HEK293 (cell line): ENCODE results near the gene KANSL1L.

Experiments
- ZNF155 ChIP-seq: fragments of 450-650 bp; formaldehyde crosslinking; IDR thresholded peaks from 2 replicates; pipeline ENCODE4 v1.5.1; 2016; ENCODE audit warnings: missing biosample characterization, missing genetic modification characterization
- ZNF24 ChIP-seq: fragments of 450-650 bp; formaldehyde crosslinking; IDR thresholded peaks from 2 replicates; pipeline ENCODE4 v1.5.1; 2016; ENCODE audit warnings: missing biosample characterization, missing genetic modification characterization
- TF ChIP-seq, protein P1 (sequence below): fragments of 450-650 bp; formaldehyde crosslinking; IDR thresholded peaks from 2 replicates; pipeline ENCODE4 v1.5.1; 2016; ENCODE audit warnings: missing biosample characterization, missing genetic modification characterization
- TF ChIP-seq, protein P2 (sequence below): fragments of 450-650 bp; formaldehyde crosslinking; conservative IDR thresholded peaks from 2 replicates; pipeline ENCODE4 v1.5.1; 2016; ENCODE audit warnings: low read depth, missing biosample characterization, missing genetic modification characterization

GRCh38 chr2:210049831-210050230, 121.4 kb downstream of the KANSL1L start:
- TF ChIP-seq, protein P1, sequence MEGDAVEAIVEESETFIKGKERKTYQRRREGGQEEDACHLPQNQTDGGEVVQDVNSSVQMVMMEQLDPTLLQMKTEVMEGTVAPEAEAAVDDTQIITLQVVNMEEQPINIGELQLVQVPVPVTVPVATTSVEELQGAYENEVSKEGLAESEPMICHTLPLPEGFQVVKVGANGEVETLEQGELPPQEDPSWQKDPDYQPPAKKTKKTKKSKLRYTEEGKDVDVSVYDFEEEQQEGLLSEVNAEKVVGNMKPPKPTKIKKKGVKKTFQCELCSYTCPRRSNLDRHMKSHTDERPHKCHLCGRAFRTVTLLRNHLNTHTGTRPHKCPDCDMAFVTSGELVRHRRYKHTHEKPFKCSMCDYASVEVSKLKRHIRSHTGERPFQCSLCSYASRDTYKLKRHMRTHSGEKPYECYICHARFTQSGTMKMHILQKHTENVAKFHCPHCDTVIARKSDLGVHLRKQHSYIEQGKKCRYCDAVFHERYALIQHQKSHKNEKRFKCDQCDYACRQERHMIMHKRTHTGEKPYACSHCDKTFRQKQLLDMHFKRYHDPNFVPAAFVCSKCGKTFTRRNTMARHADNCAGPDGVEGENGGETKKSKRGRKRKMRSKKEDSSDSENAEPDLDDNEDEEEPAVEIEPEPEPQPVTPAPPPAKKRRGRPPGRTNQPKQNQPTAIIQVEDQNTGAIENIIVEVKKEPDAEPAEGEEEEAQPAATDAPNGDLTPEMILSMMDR (tag by site-specific recombination), result no peak
- no peak for TF ChIP-seq ZNF155 (tag by site-specific recombination)
- TF ChIP-seq, protein P2, sequence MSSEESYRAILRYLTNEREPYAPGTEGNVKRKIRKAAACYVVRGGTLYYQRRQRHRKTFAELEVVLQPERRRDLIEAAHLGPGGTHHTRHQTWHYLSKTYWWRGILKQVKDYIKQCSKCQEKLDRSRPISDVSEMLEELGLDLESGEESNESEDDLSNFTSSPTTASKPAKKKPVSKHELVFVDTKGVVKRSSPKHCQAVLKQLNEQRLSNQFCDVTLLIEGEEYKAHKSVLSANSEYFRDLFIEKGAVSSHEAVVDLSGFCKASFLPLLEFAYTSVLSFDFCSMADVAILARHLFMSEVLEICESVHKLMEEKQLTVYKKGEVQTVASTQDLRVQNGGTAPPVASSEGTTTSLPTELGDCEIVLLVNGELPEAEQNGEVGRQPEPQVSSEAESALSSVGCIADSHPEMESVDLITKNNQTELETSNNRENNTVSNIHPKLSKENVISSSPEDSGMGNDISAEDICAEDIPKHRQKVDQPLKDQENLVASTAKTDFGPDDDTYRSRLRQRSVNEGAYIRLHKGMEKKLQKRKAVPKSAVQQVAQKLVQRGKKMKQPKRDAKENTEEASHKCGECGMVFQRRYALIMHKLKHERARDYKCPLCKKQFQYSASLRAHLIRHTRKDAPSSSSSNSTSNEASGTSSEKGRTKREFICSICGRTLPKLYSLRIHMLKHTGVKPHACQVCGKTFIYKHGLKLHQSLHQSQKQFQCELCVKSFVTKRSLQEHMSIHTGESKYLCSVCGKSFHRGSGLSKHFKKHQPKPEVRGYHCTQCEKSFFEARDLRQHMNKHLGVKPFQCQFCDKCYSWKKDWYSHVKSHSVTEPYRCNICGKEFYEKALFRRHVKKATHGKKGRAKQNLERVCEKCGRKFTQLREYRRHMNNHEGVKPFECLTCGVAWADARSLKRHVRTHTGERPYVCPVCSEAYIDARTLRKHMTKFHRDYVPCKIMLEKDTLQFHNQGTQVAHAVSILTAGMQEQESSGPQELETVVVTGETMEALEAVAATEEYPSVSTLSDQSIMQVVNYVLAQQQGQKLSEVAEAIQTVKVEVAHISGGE, result no peak
- no peak for TF ChIP-seq ZNF24 (tag by site-specific recombination)
